HepG2 (cell line): ENCODE data around the gene STEAP1. TPM values are rescaled to one million over a fixed set of nuclear protein-coding genes. Genes with fewer than 3 reads are reported as not detected.
A peak's percentile ranks its signal among the peaks of the same experiment; 100 is the strongest.

Experiments
- ATAC-seq: fragments of 200-7000 bp; cut with Tn5 transposase; 3 replicates; pipeline ENCODE4 v1.9.1; 2020; ENCODE audit warnings: mild to moderate bottlenecking, moderate library complexity
- BruUV-seq: library from RNA; stranded (reverse); fragments of 400-500 nt; replicated peaks from 2 replicates; lab custom pipeline; 2021; lab: Mats Ljungman, UMichigan
- CTCF ChIA-PET: fragments of 300-600 bp; formaldehyde crosslinking; extraction: SDS; loops from one replicate; lab custom pipeline; 2021; ENCODE audit warnings: low total read pairs, inconsistent platforms, low intra/inter-chr PET ratio; lab: Yijun Ruan, JAX
- POLR2A ChIA-PET: fragments of 350-600 bp; sonication (Branson Sonifier 250); formaldehyde crosslinking; loops from one replicate; lab custom pipeline; 2020; ENCODE audit warnings: antibody characterized with exemption, inconsistent platforms; lab: Yijun Ruan, JAX
- DNase-seq: peaks from one replicate; pipeline ENCODE4 v3.0.0-alpha.2; 2015; ENCODE audit warnings: low spot score
- FAIRE-seq: peaks from 3 replicates; lab custom pipeline; 2011; peaks lifted over from hg19 to GRCh38; lab: Jason Lieb, UNC
- H2AFZ ChIP-seq: one replicate; pipeline ENCODE4 v1.6.1; 2011; ENCODE audit warnings: low read length, inconsistent platforms
- H3K27ac ChIP-seq: fragments of 300-600 bp; 3 replicates; pipeline ENCODE4 v1.8.0; 2011; ENCODE audit warnings: mixed run types, mild to moderate bottlenecking, mixed read lengths, low read length, inconsistent platforms; ENCODE audit not compliant: insufficient read depth; ENCODE audit errors: extremely low read length
- H3K27me3 ChIP-seq, 2 experiments: fragments of 200-600 bp in 1 of 2; 2 replicates in 1 of 2; 3 replicates in 1 of 2; pipeline versions ENCODE4 v1.6.0 to v1.8.0; 2011; ENCODE audit warnings: low read length in 2 of 2, mild to moderate bottlenecking in 2 of 2, moderate library complexity in 2 of 2, inconsistent platforms in 1 of 2; ENCODE audit not compliant: insufficient read depth in 2 of 2, control insufficient read depth in 1 of 2
- H3K36me3 ChIP-seq, 2 experiments: fragments of 200-600 bp in 1 of 2; replicated peaks in 1 of 2; 2 replicates in 1 of 2; 3 replicates in 1 of 2; pipeline versions ENCODE4 v1.5.1 to v1.8.0; 2011; ENCODE audit warnings: low read length in 2 of 2, inconsistent platforms in 1 of 2; ENCODE audit not compliant: insufficient read depth in 2 of 2, control insufficient read depth in 1 of 2
- H3K4me1 ChIP-seq: 2 replicates; pipeline ENCODE4 v1.5.1; 2012; ENCODE audit warnings: low read length, inconsistent platforms; ENCODE audit not compliant: insufficient read depth
- H3K4me2 ChIP-seq: 2 replicates; pipeline ENCODE4 v1.6.0; 2011; ENCODE audit warnings: low read depth, low read length, inconsistent platforms
- H3K4me3 ChIP-seq, 3 experiments: fragments of 200-600 bp in 1 of 3; sonication (generic), shearing (Covaris generic) in 1 of 3; replicated peaks in 1 of 3; 2 replicates each; pipeline ENCODE4 v1.5.1; 2011 to 2016; ENCODE audit warnings: low read length in 3 of 3, inconsistent platforms in 2 of 3, low read depth in 2 of 3, mild to moderate bottlenecking in 2 of 3, control low read depth in 1 of 3, mixed read lengths in 1 of 3; ENCODE audit not compliant: insufficient read depth in 1 of 3
- H3K79me2 ChIP-seq: one replicate; pipeline ENCODE4 v1.6.1; 2011; ENCODE audit warnings: low read length, inconsistent platforms; ENCODE audit not compliant: insufficient read depth
- H3K9ac ChIP-seq: 2 replicates; pipeline ENCODE4 v1.6.0; 2011; ENCODE audit warnings: mild to moderate bottlenecking, low read depth, low read length, inconsistent platforms; ENCODE audit not compliant: insufficient read depth
- H3K9me3 ChIP-seq: 2 replicates; pipeline ENCODE4 v1.5.1; 2012; ENCODE audit warnings: mild to moderate bottlenecking, low read length
- H4K20me1 ChIP-seq: 2 replicates; pipeline ENCODE4 v1.6.0; 2011; ENCODE audit warnings: inconsistent platforms, mild to moderate bottlenecking, low read length, moderate library complexity; ENCODE audit not compliant: insufficient read depth
- ARNT ChIP-seq: fragments of 450-650 bp; IDR thresholded peaks from 2 replicates; pipeline ENCODE4 v1.6.1; 2017
- FOSL1 ChIP-seq: sonication (generic); formaldehyde crosslinking; IDR thresholded peaks from 2 replicates; pipeline ENCODE4 v1.9.0; 2021; ENCODE audit warnings: missing genetic modification reagents, borderline replicate concordance
- IRF1 ChIP-seq: sonication (generic); formaldehyde crosslinking; IDR thresholded peaks from 2 replicates; pipeline ENCODE4 v1.4.0; 2020; ENCODE audit warnings: low read depth, mild to moderate bottlenecking, missing genetic modification reagents
- KIAA2018 ChIP-seq: sonication (generic); formaldehyde crosslinking; IDR thresholded peaks from 2 replicates; pipeline ENCODE4 v1.5.0; 2020; ENCODE audit warnings: mild to moderate bottlenecking, missing genetic modification reagents, borderline replicate concordance
- PHB2 ChIP-seq: fragments of 450-650 bp; IDR thresholded peaks from 2 replicates; pipeline ENCODE4 v1.6.1; 2018; ENCODE audit not compliant: partially characterized antibody
- POLR2G ChIP-seq: fragments of 200-400 bp; formaldehyde crosslinking; IDR thresholded peaks from 2 replicates; pipeline ENCODE4 v1.6.1; 2018; ENCODE audit warnings: mild to moderate bottlenecking, low read depth, low read length, moderate library complexity
- RFXANK ChIP-seq: IDR thresholded peaks from 2 replicates; pipeline ENCODE4 v1.6.1; 2016
- SKI ChIP-seq: fragments of 450-650 bp; IDR thresholded peaks from one replicate; pipeline ENCODE4 v1.6.1; 2018; ENCODE audit warnings: mild to moderate bottlenecking; ENCODE audit not compliant: partially characterized antibody
- SP4 ChIP-seq: sonication (generic); formaldehyde crosslinking; IDR thresholded peaks from 2 replicates; pipeline ENCODE4 v1.8.1; 2023; ENCODE audit warnings: mild to moderate bottlenecking, missing genetic modification reagents
- SPEN ChIP-seq: sonication (generic); formaldehyde crosslinking; IDR thresholded peaks from 2 replicates; pipeline ENCODE4 v1.5.1; 2020; ENCODE audit warnings: low read depth, mild to moderate bottlenecking, missing genetic modification reagents
- TFDP2 ChIP-seq: sonication (generic); formaldehyde crosslinking; IDR thresholded peaks from 2 replicates; pipeline ENCODE4 v1.4.0; 2020; ENCODE audit warnings: missing genetic modification reagents
- ZBTB20 ChIP-seq: sonication (generic); formaldehyde crosslinking; IDR thresholded peaks from 2 replicates; pipeline ENCODE4 v1.8.1; 2023; ENCODE audit warnings: missing genetic modification reagents, low read depth, mild to moderate bottlenecking, borderline replicate concordance
- ZBTB21 ChIP-seq: sonication (generic); formaldehyde crosslinking; IDR thresholded peaks from 2 replicates; pipeline ENCODE4 v1.4.0; 2020; ENCODE audit warnings: missing genetic modification reagents
- ZNF576 ChIP-seq: sonication (generic); formaldehyde crosslinking; IDR thresholded peaks from 2 replicates; pipeline ENCODE4 v1.4.0; 2020; ENCODE audit warnings: mild to moderate bottlenecking, missing genetic modification reagents
- ZNF883 ChIP-seq: sonication (generic); formaldehyde crosslinking; IDR thresholded peaks from 2 replicates; pipeline ENCODE4 v1.5.1; 2020; ENCODE audit warnings: mild to moderate bottlenecking, missing genetic modification reagents; ENCODE audit errors: not compliant biosample characterization
- WGBS: methylation state at CpG from one replicate; pipeline ENCODE4 v1.1.6; 2017; ENCODE audit warnings: low lambda C conversion rate; 5-methylcytosine and 5-hydroxymethylcytosine counted together
- in situ Hi-C: cut with HindIII; loops from 2 replicates; pipeline ENCODE4 v1.10.0; 2017; ENCODE audit warnings: low pct_unique_long_range_greater_than_20kb; ENCODE audit not compliant: extremely low pct_ligation_motif_present
- intact Hi-C: fragments of 100-400 bp; cut with micrococcal nuclease; formaldehyde crosslinking; loops from one replicate; pipeline ENCODE4 v1.10.0; 2022; ENCODE audit not compliant: unreplicated experiment
- polyA plus RNA-seq, 8 experiments: library from polyadenylated mRNA; depleted of rRNA in 3 of 8; stranded (reverse) in 7 of 8; unstranded in 1 of 8; fragments of >200 nt; fragmentation: Illumina TruSeq in 4 of 8; extraction: Trizol in 4 of 8; gene quantifications; 2 replicates each; pipeline versions ENCODE4 v1.2.1 to v1.2.3, GENCODE V29; 2011 to 2016; ENCODE audit warnings: low read depth in 4 of 8, missing spikeins in 1 of 8, mixed read lengths in 1 of 8; ENCODE audit not compliant: insufficient read depth in 1 of 8
- total RNA-seq, 5 experiments: library from RNA; depleted of rRNA; stranded (reverse); fragments of >200 nt; fragmentation: Illumina TruSeq; extraction: Trizol; gene quantifications; 2 replicates each; pipeline ENCODE4 v1.2.3, GENCODE V29; 2016; ENCODE audit warnings: low read depth in 1 of 5

STEAP1 gene
- total and polyA plus RNA-seq, 2 of the 13 experiments (the other 11 are each of a cell fraction or from before 2014, with no cell fraction given): 23.2 to 24.2 TPM

- Histone ChIP-seq H2AFZ (peak overlapping the region; percentile 62), H3K4me3 (peak overlapping the region; percentile 65 to 87 (median 83)), H3K9ac (peak overlapping the region; percentile 82), H3K27me3 (peaks cover 0 to 5% of the 10 kb centered on the region in 2 experiments; a peak in 1 of 5 replicates), H4K20me1 (no peaks in the 10 kb centered on the region), H3K36me3 (no peaks in the 10 kb centered on the region), H3K4me1 (peaks cover 30% of the 10 kb centered on the region), H3K4me2 (peak overlapping the region; percentile 87), H3K79me2 (peaks cover 3% of the 10 kb centered on the region), H3K9me3 (no peaks in the 10 kb centered on the region), H3K27ac (peak overlapping the region; percentile 94)
- ChIA-PET CTCF (interaction anchor here (2.2 kb wide), 1 partner anchor 58 kb away, joined by 20 read pairs; the partner anchor contains the start of gene STEAP1), POLR2A (interaction anchor here (1.2 to 3.1 kb wide), 15 partner anchors 16 to 208 kb away, joined by 4 to 65 read pairs (median 7); partner anchors contain the start of genes CLDN12, GTPBP10 and STEAP1)
- no peak for FAIRE-seq
- BruUV-seq: no TSS peak
- DNase-seq: no peak
- intact Hi-C loops (no loop called here), in situ Hi-C loops (no loop called here)
- peak; percentile 19 for ATAC-seq
- 2% methylated on average over 6 of the region's 6 CpGs for WGBS
- TF ChIP-seq RFXANK (CRISPR knock-in tag) (no peak), SPEN (CRISPR knock-in tag) (no peak), KIAA2018 (CRISPR knock-in tag) (0 out of 2 replicates have a peak, but pooled peaks have one; percentile 12), IRF1 (CRISPR knock-in tag) (no peak), TFDP2 (CRISPR knock-in tag) (no peak), SP4 (CRISPR knock-in tag) (peak; percentile 13; the same call in 1 of the 2 replicates), POLR2G (no peak), ZBTB21 (no peak), SKI (no peak), PHB2 (no peak), ZBTB20 (CRISPR knock-in tag) (no peak), FOSL1 (no peak), ZNF883 (CRISPR knock-in tag) (peak; percentile 1), ZNF576 (CRISPR knock-in tag) (no peak), ARNT (no peak)
Measured at GRCh38 chr7:90212149-90212495, 57.9 kb downstream of the STEAP1 start.
